Activated naive CD4-positive, alpha-beta T cell treated with anti-CD3 and anti-CD28 coated beads for 36 hours (primary cell): ENCODE measurements around the gene FGF3. TPM values are rescaled to one million over a fixed set of nuclear protein-coding genes. Genes with fewer than 3 reads are reported as not detected.
"Not testable (repeated sequence)": the region's sequence is repeated elsewhere in the genome, so short reads cannot be mapped to it uniquely, and the experiment has no call there.

ENCODE experiments used
- CTCF ChIA-PET: fragments of 350-600 bp; sonication (Branson Sonifier 250); formaldehyde crosslinking; loops from one replicate; lab custom pipeline; 2021; ENCODE audit warnings: antibody characterized with exemption; lab: Charles Lee
- DNase-seq: peaks from one replicate; pipeline ENCODE4 v3.0.0-alpha.2; 2020
- H3K27ac Mint-ChIP-seq: one replicate; pipeline ENCODE4 v1.8.0; 2021; ENCODE audit warnings: mild to moderate bottlenecking, mixed read lengths
- H3K27me3 Mint-ChIP-seq: one replicate; pipeline ENCODE4 v1.8.0; 2021; ENCODE audit warnings: low read depth, mixed read lengths
- H3K36me3 Mint-ChIP-seq: one replicate; pipeline ENCODE4 v1.8.0; 2021; ENCODE audit warnings: low read depth, mixed read lengths
- H3K4me1 Mint-ChIP-seq: one replicate; pipeline ENCODE4 v1.8.0; 2021; ENCODE audit warnings: low read depth, mixed read lengths
- H3K4me3 Mint-ChIP-seq: one replicate; pipeline ENCODE4 v1.8.0; 2021; ENCODE audit warnings: mild to moderate bottlenecking, moderate library complexity, mixed read lengths
- H3K9me3 Mint-ChIP-seq: one replicate; pipeline ENCODE4 v1.8.0; 2021; ENCODE audit warnings: mixed read lengths
- intact Hi-C: fragments of 100-400 bp; cut with micrococcal nuclease; formaldehyde crosslinking; loops from one replicate; pipeline ENCODE4 v1.15.1; 2023
- total RNA-seq, 2 experiments: library from RNA; stranded (reverse); gene quantifications; one replicate each; pipeline ENCODE4 v1.2.3, GENCODE V29; 2021

Gene FGF3
- total RNA-seq, 2 experiments from 2014 or later: not detected

GRCh38 chr11:69765498-69765995, 53.7 kb downstream of the FGF3 start:
- CTCF ChIA-PET: interaction anchor here (0.7 kb wide), 1 partner anchor 17 kb away, joined by 4 read pairs; no protein-coding TSS in a partner anchor
- no peak for DNase-seq
- Mint-ChIP-seq H3K27ac (no peak overlapping the region), H3K9me3 (no peaks in the 10 kb centered on the region), H3K36me3 (no peaks in the 10 kb centered on the region), H3K4me1 (no peaks in the 10 kb centered on the region), H3K27me3 (peaks cover 19% of the 10 kb centered on the region), H3K4me3 (no peak overlapping the region)
- intact Hi-C loops: no loop called here

- H3K27me3 Mint-ChIP-seq: peaks cover 19% of the 10 kb centered on the region
- DNase-seq, H3K4me3 Mint-ChIP-seq, CTCF ChIA-PET, H3K36me3 Mint-ChIP-seq, H3K4me1 Mint-ChIP-seq, H3K27ac Mint-ChIP-seq, intact Hi-C loops, H3K9me3 Mint-ChIP-seq: not testable (repeated sequence)
Observed at GRCh38 chr11:69764918-69765317, 54.3 kb downstream of the FGF3 start.

GRCh38 chr11:69760319-69760718, 58.9 kb downstream of the FGF3 start:
- intact Hi-C loops: no loop called here
- Mint-ChIP-seq H3K4me3 (no peak overlapping the region), H3K27ac (no peak overlapping the region), H3K4me1 (no peaks in the 10 kb centered on the region), H3K36me3 (no peaks in the 10 kb centered on the region), H3K27me3 (peaks cover 28% of the 10 kb centered on the region), H3K9me3 (peaks cover 3% of the 10 kb centered on the region)
- DNase-seq: no peak
- CTCF ChIA-PET: no interaction called here

Other genes with a start within 250 kb of the FGF3 start
- gene CCND1, start 178.3 kb downstream of the FGF3 start, total RNA-seq: under 1 TPM; 0.22 to 0.74 TPM
- gene LTO1, start 144.1 kb downstream of the FGF3 start, total RNA-seq: 10 to 100 TPM; 14.8 to 14.9 TPM
- under 1 TPM in 1 of 2 experiments, not detected in 1; 0.10 TPM for gene FGF19, start 115.4 kb downstream of the FGF3 start, total RNA-seq
- not detected for gene FGF4, start 44.1 kb downstream of the FGF3 start, total RNA-seq